ENCODE measurements around the gene SLAMF8.

DNA sequence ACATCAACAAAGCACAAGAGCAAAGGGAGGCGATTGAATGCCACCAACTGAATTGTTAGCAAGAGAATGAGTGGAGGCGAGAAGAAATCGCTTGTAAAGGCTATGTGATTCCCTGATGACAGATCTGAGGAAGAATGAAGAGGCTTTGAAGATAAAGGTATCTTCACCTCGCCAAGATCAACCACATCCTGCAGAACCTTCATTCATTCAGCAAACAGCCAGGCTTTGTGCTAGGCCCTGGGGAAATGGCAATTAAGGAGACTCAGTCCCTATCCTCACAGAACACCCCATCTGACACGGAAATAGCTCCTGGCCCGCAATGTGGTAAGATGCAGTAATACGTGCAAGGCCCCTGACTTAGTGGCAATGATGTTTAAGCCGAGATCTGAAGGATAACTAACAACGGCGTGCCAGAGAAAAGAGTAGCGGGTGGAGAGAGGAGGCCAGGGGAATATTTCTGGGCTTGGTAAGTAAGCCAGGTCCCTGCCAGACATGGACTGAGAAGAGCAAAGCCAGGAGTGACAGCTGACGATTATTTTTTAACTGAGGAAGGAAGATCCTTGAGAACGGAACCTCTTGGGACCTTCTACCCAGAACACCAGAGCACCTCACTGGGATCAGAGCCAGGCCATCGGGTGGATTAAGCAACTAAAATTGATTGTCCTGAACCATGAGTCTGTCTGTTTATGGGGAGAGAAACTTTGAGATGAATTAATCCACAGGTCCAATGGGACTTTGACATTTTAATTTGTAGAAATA lies 40.4 kb downstream of the SLAMF8 start:
- TF ChIP-seq, protein P1, sequence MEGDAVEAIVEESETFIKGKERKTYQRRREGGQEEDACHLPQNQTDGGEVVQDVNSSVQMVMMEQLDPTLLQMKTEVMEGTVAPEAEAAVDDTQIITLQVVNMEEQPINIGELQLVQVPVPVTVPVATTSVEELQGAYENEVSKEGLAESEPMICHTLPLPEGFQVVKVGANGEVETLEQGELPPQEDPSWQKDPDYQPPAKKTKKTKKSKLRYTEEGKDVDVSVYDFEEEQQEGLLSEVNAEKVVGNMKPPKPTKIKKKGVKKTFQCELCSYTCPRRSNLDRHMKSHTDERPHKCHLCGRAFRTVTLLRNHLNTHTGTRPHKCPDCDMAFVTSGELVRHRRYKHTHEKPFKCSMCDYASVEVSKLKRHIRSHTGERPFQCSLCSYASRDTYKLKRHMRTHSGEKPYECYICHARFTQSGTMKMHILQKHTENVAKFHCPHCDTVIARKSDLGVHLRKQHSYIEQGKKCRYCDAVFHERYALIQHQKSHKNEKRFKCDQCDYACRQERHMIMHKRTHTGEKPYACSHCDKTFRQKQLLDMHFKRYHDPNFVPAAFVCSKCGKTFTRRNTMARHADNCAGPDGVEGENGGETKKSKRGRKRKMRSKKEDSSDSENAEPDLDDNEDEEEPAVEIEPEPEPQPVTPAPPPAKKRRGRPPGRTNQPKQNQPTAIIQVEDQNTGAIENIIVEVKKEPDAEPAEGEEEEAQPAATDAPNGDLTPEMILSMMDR (IDR thresholded peaks at IDR 0.05; ENCODE audit: insufficient read depth, low read length) = no peak
- TF ChIP-seq POLR2AphosphoS5 (IDR thresholded peaks at IDR 0.05; ENCODE audit: low read depth) (no peak), GABPA (IDR thresholded peaks at IDR 0.05; ENCODE audit: low read depth) (no peak)
- TF ChIP-seq, protein P2, sequence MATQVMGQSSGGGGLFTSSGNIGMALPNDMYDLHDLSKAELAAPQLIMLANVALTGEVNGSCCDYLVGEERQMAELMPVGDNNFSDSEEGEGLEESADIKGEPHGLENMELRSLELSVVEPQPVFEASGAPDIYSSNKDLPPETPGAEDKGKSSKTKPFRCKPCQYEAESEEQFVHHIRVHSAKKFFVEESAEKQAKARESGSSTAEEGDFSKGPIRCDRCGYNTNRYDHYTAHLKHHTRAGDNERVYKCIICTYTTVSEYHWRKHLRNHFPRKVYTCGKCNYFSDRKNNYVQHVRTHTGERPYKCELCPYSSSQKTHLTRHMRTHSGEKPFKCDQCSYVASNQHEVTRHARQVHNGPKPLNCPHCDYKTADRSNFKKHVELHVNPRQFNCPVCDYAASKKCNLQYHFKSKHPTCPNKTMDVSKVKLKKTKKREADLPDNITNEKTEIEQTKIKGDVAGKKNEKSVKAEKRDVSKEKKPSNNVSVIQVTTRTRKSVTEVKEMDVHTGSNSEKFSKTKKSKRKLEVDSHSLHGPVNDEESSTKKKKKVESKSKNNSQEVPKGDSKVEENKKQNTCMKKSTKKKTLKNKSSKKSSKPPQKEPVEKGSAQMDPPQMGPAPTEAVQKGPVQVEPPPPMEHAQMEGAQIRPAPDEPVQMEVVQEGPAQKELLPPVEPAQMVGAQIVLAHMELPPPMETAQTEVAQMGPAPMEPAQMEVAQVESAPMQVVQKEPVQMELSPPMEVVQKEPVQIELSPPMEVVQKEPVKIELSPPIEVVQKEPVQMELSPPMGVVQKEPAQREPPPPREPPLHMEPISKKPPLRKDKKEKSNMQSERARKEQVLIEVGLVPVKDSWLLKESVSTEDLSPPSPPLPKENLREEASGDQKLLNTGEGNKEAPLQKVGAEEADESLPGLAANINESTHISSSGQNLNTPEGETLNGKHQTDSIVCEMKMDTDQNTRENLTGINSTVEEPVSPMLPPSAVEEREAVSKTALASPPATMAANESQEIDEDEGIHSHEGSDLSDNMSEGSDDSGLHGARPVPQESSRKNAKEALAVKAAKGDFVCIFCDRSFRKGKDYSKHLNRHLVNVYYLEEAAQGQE (IDR thresholded peaks at IDR 0.05; ENCODE audit: insufficient replicate concordance, low read depth) = no peak

All from HL-60 (cell line).